Transverse colon (tissue), 4 donors: ENCODE data around the gene CACNA2D1. TPM values are rescaled to one million over a fixed set of nuclear protein-coding genes. Genes with fewer than 3 reads are reported as not detected.

ENCODE experiments used
- DNase-seq: peaks from one replicate; pipeline ENCODE4 v3.0.0-alpha.2; 2019
- H3K27ac ChIP-seq, 4 donors: fragments of 200-600 bp; sonication (generic); 2 replicates each; pipeline ENCODE4 v1.5.1; 2016 to 2018; ENCODE audit warnings: inconsistent platforms in 4 of 4
- H3K27me3 ChIP-seq: fragments of 200-600 bp; sonication (generic); 2 replicates; pipeline ENCODE4 v1.5.1; 2017; ENCODE audit warnings: inconsistent platforms
- H3K36me3 ChIP-seq, 4 donors: fragments of 200-600 bp; sonication (generic); 2 replicates each; pipeline ENCODE4 v1.5.1; 2017 to 2019; ENCODE audit warnings: inconsistent platforms in 4 of 4
- H3K4me1 ChIP-seq, 4 donors: fragments of 200-600 bp; sonication (generic); 2 replicates each; pipeline ENCODE4 v1.5.1; 2017 to 2020; ENCODE audit warnings: inconsistent platforms in 4 of 4
- H3K4me3 ChIP-seq, 4 donors: fragments of 200-600 bp; sonication (generic); 1 replicate in 1 of 4; 2 replicates in 3 of 4; pipeline versions ENCODE4 v1.5.1 to v1.6.1; 2017 to 2019; ENCODE audit warnings: inconsistent platforms in 4 of 4
- H3K9me3 ChIP-seq, 2 donors: fragments of 200-600 bp; sonication (generic); 2 replicates each; pipeline ENCODE4 v1.5.1; 2017 to 2019; ENCODE audit warnings: inconsistent platforms in 2 of 2
- CTCF ChIP-seq, 5 experiments: fragments of 200-600 bp in 3 of 5; fragments of 450-650 bp in 2 of 5; sonication (generic) in 3 of 5; IDR thresholded peaks; 1 replicate in 2 of 5; 2 replicates in 3 of 5; pipeline ENCODE4 v1.5.1; 2016 to 2017; ENCODE audit warnings: antibody characterized with exemption in 5 of 5, inconsistent platforms in 3 of 5, mild to moderate bottlenecking in 2 of 5, moderate library complexity in 1 of 5
- EP300 ChIP-seq: sonication (generic); formaldehyde crosslinking; IDR thresholded peaks from one replicate; pipeline ENCODE4 v1.6.1; 2017; ENCODE audit warnings: antibody characterized with exemption, low read depth
- POLR2A ChIP-seq: fragments of 450-650 bp; IDR thresholded peaks from one replicate; pipeline ENCODE4 v1.6.1; 2016; ENCODE audit warnings: antibody characterized with exemption, mild to moderate bottlenecking, moderate library complexity
- POLR2AphosphoS5 ChIP-seq, 3 donors: sonication (generic); formaldehyde crosslinking; IDR thresholded peaks; one replicate each; pipeline ENCODE4 v1.6.1; 2016; ENCODE audit warnings: antibody characterized with exemption in 3 of 3
- WGBS, 2 donors: methylation state at CpG; one replicate each; pipeline ENCODE4 v1.1.5; 2018; ENCODE audit warnings: low coverage in 1 of 2; 5-methylcytosine and 5-hydroxymethylcytosine counted together
- in situ Hi-C, 4 donors: fragments of 200-750 bp; cut with MboI; loops; one replicate each; pipeline versions ENCODE4 v1.15.0 to v1.15.1; 2017; ENCODE audit warnings: low sequenced_read_pairs in 3 of 4, low pct_ligation_motif_present in 1 of 4, low pct_unique_long_range_greater_than_20kb in 1 of 4
- intact Hi-C: fragments of 100-400 bp; cut with DNase I; formaldehyde crosslinking; loops from one replicate; pipeline ENCODE4 v1.15.1; 2023; ENCODE audit warnings: low total_unique reads
- total RNA-seq, 4 donors: library from RNA; depleted of rRNA; stranded (reverse); fragments of >200 nt; gene quantifications; one replicate each; pipeline ENCODE4 v1.1.0, GENCODE V29; 2016

Gene CACNA2D1
- total RNA-seq, 4 donors from 2014 or later: 11.0 to 126 (median 22.9) TPM

- in situ Hi-C loops (no loop called here), intact Hi-C loops (no loop called here)
- H3K4me3 ChIP-seq: no peak overlapping the region
- H3K36me3 ChIP-seq: no peaks in the 10 kb centered on the region
- H3K4me1 ChIP-seq: peaks cover 0 to 3% (median 0%) of the 10 kb centered on the region in 4 donors
- no peaks in the 10 kb centered on the region for H3K27me3 ChIP-seq
- WGBS, 2 donors: 40 to 54% methylated on average over 1 of the region's 1 CpG
- H3K9me3 ChIP-seq: no peaks in the 10 kb centered on the region
- H3K27ac ChIP-seq: no peak overlapping the region
- DNase-seq: no peak
- TF ChIP-seq CTCF (IDR thresholded peaks at IDR 0.05) (no peak), POLR2A (no peak), EP300 (no peak), POLR2AphosphoS5 (IDR thresholded peaks at IDR 0.05) (no peak)
These were observed 280.0 kb downstream of the CACNA2D1 start for GRCh38 chr7:82163586-82163985.

- intact Hi-C loops (no loop called here), in situ Hi-C loops (no loop called here)
- Histone ChIP-seq H3K36me3 (no peaks in the 10 kb centered on the region), H3K27me3 (no peaks in the 10 kb centered on the region), H3K4me1 (peaks cover 0 to 3% (median 0%) of the 10 kb centered on the region in 4 donors), H3K4me3 (no peak overlapping the region), H3K27ac (no peak overlapping the region), H3K9me3 (no peaks in the 10 kb centered on the region)
- TF ChIP-seq POLR2A: no peak
- no peak for TF ChIP-seq CTCF (IDR thresholded peaks at IDR 0.05)
- no peak for TF ChIP-seq POLR2AphosphoS5 (IDR thresholded peaks at IDR 0.05)
- TF ChIP-seq EP300: no peak
- 51 to 72% methylated on average over 2 of the region's 2 CpGs for WGBS, 2 donors
- DNase-seq: no peak
These were observed 281.3 kb downstream of the CACNA2D1 start for GRCh38 chr7:82162289-82162688.

GRCh38 chr7:82158327-82158726, 285.2 kb downstream of the CACNA2D1 start:
- no peaks in the 10 kb centered on the region for H3K4me1 ChIP-seq
- no peak for TF ChIP-seq EP300
- no peak for TF ChIP-seq POLR2AphosphoS5 (IDR thresholded peaks at IDR 0.05)
- TF ChIP-seq POLR2A: no peak
- no peak for TF ChIP-seq CTCF (IDR thresholded peaks at IDR 0.05)
- H3K36me3 ChIP-seq: no peaks in the 10 kb centered on the region
- H3K9me3 ChIP-seq: no peaks in the 10 kb centered on the region
- H3K27me3 ChIP-seq: no peaks in the 10 kb centered on the region
- intact Hi-C loops: no loop called here
- H3K4me3 ChIP-seq: no peak overlapping the region
- no peak for DNase-seq
- in situ Hi-C loops: no loop called here
- H3K27ac ChIP-seq: no peak overlapping the region

GRCh38 chr7:82156893-82157292, 286.7 kb downstream of the CACNA2D1 start:
- Histone ChIP-seq H3K36me3 (no peaks in the 10 kb centered on the region), H3K27me3 (no peaks in the 10 kb centered on the region), H3K4me3 (no peak overlapping the region), H3K27ac (no peak overlapping the region), H3K9me3 (no peaks in the 10 kb centered on the region), H3K4me1 (no peaks in the 10 kb centered on the region)
- in situ Hi-C loops: no loop called here
- no peak for DNase-seq
- intact Hi-C loops: no loop called here
- 60 to 80% methylated on average over 1 of the region's 1 CpG for WGBS, 2 donors
- no peak for TF ChIP-seq CTCF (IDR thresholded peaks at IDR 0.05)
